Measurements from ENCODE around the gene SUSD6.
"Not testable (repeated sequence)": the region's sequence is repeated elsewhere in the genome, so short reads cannot be mapped to it uniquely, and the experiment has no call there.

SUSD6 gene

GRCh38 chr14:69643430-69644200 lies 32.2 kb downstream of the SUSD6 start:
- Histone ChIP-seq H3K9ac (ENCODE audit: insufficient read length) (no peak overlapping the region), H3K9me3 (ENCODE audit: low read depth, low read length) (0 out of 2 replicates have a peak, but pooled peaks cover 3% of the 10 kb centered on the region), H3K27ac (no peak overlapping the region), H3K4me3 (no peak overlapping the region), H3K36me3 (ENCODE audit: insufficient read depth, low read length) (no peaks in the 10 kb centered on the region)
- TF ChIP-seq POLR2AphosphoS5 (IDR thresholded peaks at IDR 0.05; ENCODE audit: borderline replicate concordance, low read depth, low read length) (no peak), EZH2 (IDR thresholded peaks at IDR 0.05) (no peak), FOXP2 (optimal IDR thresholded peaks at IDR 0.05; ENCODE audit: control extremely low read depth, extremely low read length, insufficient read depth) (no peak)
- no peak for DNase-seq (ENCODE audit: low read depth, low spot score)

- no peaks in the 10 kb centered on the region for H3K36me3 ChIP-seq (ENCODE audit: insufficient read depth, low read length)
- H3K27ac ChIP-seq = no peak overlapping the region
- H3K9me3 ChIP-seq (ENCODE audit: low read depth, low read length) = 0 out of 2 replicates have a peak, but pooled peaks cover 3% of the 10 kb centered on the region
- H3K9ac ChIP-seq (ENCODE audit: insufficient read length) = no peak overlapping the region
- TF ChIP-seq FOXP2 (optimal IDR thresholded peaks at IDR 0.05; ENCODE audit: control extremely low read depth, extremely low read length, insufficient read depth) (no peak), EZH2 (IDR thresholded peaks at IDR 0.05) (no peak), POLR2AphosphoS5 (IDR thresholded peaks at IDR 0.05; ENCODE audit: borderline replicate concordance, low read depth, low read length) (no peak)
- no peak for DNase-seq (ENCODE audit: low read depth, low spot score)
- no peak overlapping the region for H3K4me3 ChIP-seq
These were observed 33.4 kb downstream of the SUSD6 start for GRCh38 chr14:69644814-69645213.

DNA sequence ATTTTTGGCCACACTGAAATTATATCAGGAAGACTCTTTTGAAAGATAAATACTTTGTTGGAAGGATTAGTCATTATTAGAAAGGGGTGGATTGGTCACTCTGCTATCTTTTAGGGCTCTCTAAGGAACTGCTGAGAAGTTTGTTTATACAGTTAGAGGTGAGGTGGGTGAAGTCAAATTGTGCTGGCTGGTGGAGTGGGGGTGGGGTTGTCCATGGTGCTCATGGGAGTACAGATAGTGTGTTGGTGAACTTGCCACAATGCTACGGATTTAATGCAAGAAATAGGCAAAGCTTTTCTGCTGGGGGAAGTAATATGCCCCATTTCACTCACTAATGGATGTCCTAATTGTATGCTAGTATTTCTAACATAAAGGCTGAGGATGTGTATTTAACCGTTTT lies 35.8 kb downstream of the SUSD6 start:
- no peak for DNase-seq (ENCODE audit: low read depth, low spot score)
- H3K27ac ChIP-seq = no peak overlapping the region
- TF ChIP-seq POLR2AphosphoS5 (IDR thresholded peaks at IDR 0.05; ENCODE audit: borderline replicate concordance, low read depth, low read length) (no peak), FOXP2 (optimal IDR thresholded peaks at IDR 0.05; ENCODE audit: control extremely low read depth, extremely low read length, insufficient read depth) (no peak), EZH2 (IDR thresholded peaks at IDR 0.05) (no peak)
- H3K4me3 ChIP-seq = no peak overlapping the region
- no peaks in the 10 kb centered on the region for H3K9me3 ChIP-seq (ENCODE audit: low read depth, low read length)
- no peak overlapping the region for H3K9ac ChIP-seq (ENCODE audit: insufficient read length)
- no peaks in the 10 kb centered on the region for H3K36me3 ChIP-seq (ENCODE audit: insufficient read depth, low read length)

- not testable (repeated sequence) for H3K9ac ChIP-seq (ENCODE audit: insufficient read length); H3K27ac ChIP-seq; H3K9me3 ChIP-seq (ENCODE audit: low read depth, low read length); H3K4me3 ChIP-seq; H3K36me3 ChIP-seq (ENCODE audit: insufficient read depth, low read length); DNase-seq (ENCODE audit: low read depth, low spot score)
These were observed 36.2 kb downstream of the SUSD6 start for GRCh38 chr14:69647642-69648041.

GRCh38 chr14:69648480-69649451 lies 37.4 kb downstream of the SUSD6 start:
- Histone ChIP-seq H3K27ac (no peak overlapping the region), H3K9me3 (ENCODE audit: low read depth, low read length) (no peaks in the 10 kb centered on the region), H3K36me3 (ENCODE audit: insufficient read depth, low read length) (no peaks in the 10 kb centered on the region), H3K9ac (ENCODE audit: insufficient read length) (no peak overlapping the region), H3K4me3 (no peak overlapping the region)
- DNase-seq (ENCODE audit: low read depth, low spot score) = no peak
- TF ChIP-seq FOXP2 (optimal IDR thresholded peaks at IDR 0.05; ENCODE audit: control extremely low read depth, extremely low read length, insufficient read depth) = no peak

DNA sequence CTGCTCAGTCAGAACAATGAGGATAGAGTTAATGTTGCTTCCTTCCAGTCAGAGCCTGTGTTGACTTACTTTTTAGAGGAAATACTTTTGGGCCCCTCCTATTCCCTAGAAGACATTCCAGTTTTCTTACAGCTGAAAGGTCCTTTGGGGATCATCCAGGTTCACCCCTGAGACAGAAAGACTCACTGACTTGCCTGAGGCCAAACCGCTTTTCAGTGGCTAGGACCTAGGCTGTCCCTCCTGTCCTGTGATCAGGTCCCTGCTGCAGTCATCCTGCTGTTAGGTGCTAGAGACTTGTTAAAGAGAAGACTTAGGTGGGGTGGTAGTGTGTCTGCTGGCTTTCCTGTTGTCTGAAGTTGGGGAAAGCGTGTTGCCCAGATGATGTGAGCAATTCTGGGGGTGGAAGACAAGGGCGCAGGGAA lies 39.6 kb downstream of the SUSD6 start:
- Histone ChIP-seq H3K27ac (no peak overlapping the region), H3K36me3 (ENCODE audit: insufficient read depth, low read length) (no peaks in the 10 kb centered on the region), H3K9me3 (ENCODE audit: low read depth, low read length) (no peaks in the 10 kb centered on the region), H3K4me3 (no peak overlapping the region), H3K9ac (ENCODE audit: insufficient read length) (no peak overlapping the region)
- DNase-seq (ENCODE audit: low read depth, low spot score) = no peak
- TF ChIP-seq FOXP2 (optimal IDR thresholded peaks at IDR 0.05; ENCODE audit: control extremely low read depth, extremely low read length, insufficient read depth) (no peak), POLR2AphosphoS5 (IDR thresholded peaks at IDR 0.05; ENCODE audit: borderline replicate concordance, low read depth, low read length) (no peak), EZH2 (IDR thresholded peaks at IDR 0.05) (no peak)

- Histone ChIP-seq H3K27ac (no peak overlapping the region), H3K36me3 (ENCODE audit: insufficient read depth, low read length) (no peaks in the 10 kb centered on the region), H3K9ac (ENCODE audit: insufficient read length) (no peak overlapping the region), H3K4me3 (no peak overlapping the region), H3K9me3 (ENCODE audit: low read depth, low read length) (no peaks in the 10 kb centered on the region)
- DNase-seq (ENCODE audit: low read depth, low spot score) = no peak
- no peak for TF ChIP-seq POLR2AphosphoS5 (IDR thresholded peaks at IDR 0.05; ENCODE audit: borderline replicate concordance, low read depth, low read length)
- no peak for TF ChIP-seq FOXP2 (optimal IDR thresholded peaks at IDR 0.05; ENCODE audit: control extremely low read depth, extremely low read length, insufficient read depth)
- no peak for TF ChIP-seq EZH2 (IDR thresholded peaks at IDR 0.05)
These were observed 40.3 kb downstream of the SUSD6 start for GRCh38 chr14:69651664-69652063.

DNA sequence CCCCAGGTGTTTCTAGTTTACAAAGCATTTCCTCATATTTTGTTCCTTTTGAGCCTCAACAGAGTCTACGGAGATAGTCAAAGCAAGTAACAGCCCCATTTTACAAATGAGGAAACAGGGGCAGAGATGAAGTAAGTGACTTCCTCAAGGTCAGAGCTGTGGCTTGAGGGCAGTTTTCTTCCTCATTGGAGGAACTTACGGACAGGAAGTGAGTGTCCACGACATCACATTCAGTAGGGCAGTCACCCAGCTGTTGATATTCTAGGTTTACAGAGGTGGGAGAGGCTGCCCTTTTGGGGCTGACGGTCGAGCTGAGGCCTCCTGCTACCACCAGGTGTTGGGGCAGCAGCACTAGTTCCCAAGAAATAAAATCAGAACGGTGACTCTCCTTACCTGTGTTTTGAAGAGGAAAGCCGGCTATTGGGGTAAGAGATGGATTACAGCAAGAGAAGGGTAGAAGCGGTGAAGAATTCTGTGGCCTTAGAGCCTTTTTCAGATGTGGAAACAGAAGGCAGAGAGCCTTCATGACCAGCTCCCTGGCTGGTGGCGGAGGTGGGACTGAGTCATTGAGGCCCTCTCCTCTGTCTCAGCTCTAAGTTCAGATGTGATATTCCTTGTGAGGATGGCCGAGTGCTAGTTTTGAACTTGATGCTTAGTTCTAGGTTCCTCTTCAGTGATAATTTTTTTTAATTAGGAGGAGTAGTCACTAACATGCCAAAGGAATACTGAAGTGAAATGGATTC lies 41.7 kb downstream of the SUSD6 start:
- no peak for DNase-seq (ENCODE audit: low read depth, low spot score)
- TF ChIP-seq POLR2AphosphoS5 (IDR thresholded peaks at IDR 0.05; ENCODE audit: borderline replicate concordance, low read depth, low read length) = no peak
- Histone ChIP-seq H3K36me3 (ENCODE audit: insufficient read depth, low read length) (no peaks in the 10 kb centered on the region), H3K9me3 (ENCODE audit: low read depth, low read length) (no peaks in the 10 kb centered on the region), H3K9ac (ENCODE audit: insufficient read length) (no peak overlapping the region), H3K4me3 (no peak overlapping the region), H3K27ac (no peak overlapping the region)
